ENCODE results near the gene WBP1. TPM values are rescaled to one million over a fixed set of nuclear protein-coding genes. Genes with fewer than 3 reads are reported as not detected.
"Not testable (repeated sequence)": the region's sequence is repeated elsewhere in the genome, so short reads cannot be mapped to it uniquely, and the experiment has no call there.

Gene WBP1
- total RNA-seq, 2 donors from 2014 or later: 43.0 to 57.4 TPM

DNA sequence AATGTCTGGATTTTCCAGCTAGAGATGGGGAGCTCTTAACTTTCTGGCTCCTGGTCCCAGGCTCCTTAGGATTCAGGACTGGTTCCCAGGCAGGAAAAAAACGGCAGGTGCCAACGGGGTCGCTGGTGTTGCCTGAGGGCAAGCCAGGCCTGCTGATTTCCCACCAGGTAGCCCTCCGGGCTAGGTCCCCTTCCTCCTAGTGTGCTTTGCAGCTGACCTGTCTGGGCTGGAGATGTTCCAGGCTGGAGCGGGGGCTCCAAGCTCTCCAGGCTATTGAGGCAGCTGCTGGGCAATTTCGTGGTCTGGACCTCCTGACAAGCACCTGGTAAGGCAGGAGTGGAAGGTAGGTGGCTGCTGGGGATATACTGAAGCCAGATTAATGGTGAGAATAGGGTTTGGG is 16.2 kb downstream of the WBP1 start:
- Histone ChIP-seq H3K27ac (no peak overlapping the region), H3K36me3 (peaks cover 15% of the 10 kb centered on the region), H3K27me3 (no peaks in the 10 kb centered on the region), H3K4me3 (no peak overlapping the region), H3K4me1 (peaks cover 0 to 20% of the 10 kb centered on the region in 2 donors), H3K9me3 (no peaks in the 10 kb centered on the region)
- no peak for TF ChIP-seq CTCF (IDR thresholded peaks at IDR 0.05)
- DNase-seq (ENCODE audit: low spot score): no peak

DNA sequence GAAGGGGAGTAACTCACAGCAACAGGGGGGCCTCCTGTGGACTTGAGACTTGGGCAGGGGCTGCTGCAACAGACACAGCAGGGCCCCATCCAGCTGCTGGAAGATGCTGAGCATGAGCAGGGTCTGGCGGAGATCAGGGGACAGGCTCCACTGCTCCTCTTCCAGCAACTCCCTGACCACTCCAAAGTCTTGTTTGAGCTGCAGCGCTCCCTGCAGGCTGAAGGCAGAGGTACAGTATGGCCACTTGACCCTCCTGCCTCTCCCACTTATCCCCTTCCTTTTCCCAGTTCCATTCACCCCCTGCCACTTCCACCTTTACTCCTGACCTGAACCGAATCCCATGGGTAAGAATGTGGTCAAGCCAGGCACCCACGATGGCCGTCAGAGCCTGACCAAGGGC is 16.7 kb downstream of the WBP1 start:
- peak in 1 of 2 donors; percentile 14 for TF ChIP-seq CTCF (IDR thresholded peaks at IDR 0.05)
- H3K27ac ChIP-seq: no peak overlapping the region
- peaks cover 15% of the 10 kb centered on the region for H3K36me3 ChIP-seq
- H3K4me3 ChIP-seq: no peak overlapping the region
- no peaks in the 10 kb centered on the region for H3K9me3 ChIP-seq
- H3K4me1 ChIP-seq: peaks cover 0 to 20% of the 10 kb centered on the region in 2 donors
- DNase-seq (ENCODE audit: low spot score): no peak
- H3K27me3 ChIP-seq: no peaks in the 10 kb centered on the region

DNA sequence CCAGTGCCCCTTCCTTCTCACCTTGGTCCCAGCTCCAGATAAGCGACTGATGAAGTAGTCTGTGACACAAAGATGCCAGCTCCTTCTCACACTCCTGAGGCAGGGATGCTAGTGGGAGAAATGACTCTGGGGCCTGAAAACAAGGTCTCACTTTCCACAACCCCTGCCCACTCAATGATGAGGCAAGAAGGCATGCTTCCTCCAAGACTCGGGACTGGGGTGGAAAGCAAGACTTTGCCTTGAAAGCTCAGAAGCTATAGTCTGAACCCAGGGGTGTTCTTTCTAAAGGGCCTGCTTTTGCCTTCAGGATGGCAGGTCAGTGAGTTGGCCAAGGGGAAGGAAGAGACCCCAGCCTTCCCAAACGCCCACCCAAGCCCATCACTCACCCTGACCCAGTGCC is 23.2 kb downstream of the WBP1 start:
- DNase-seq (ENCODE audit: low spot score): no peak
- Histone ChIP-seq H3K4me3 (peak overlapping the region; percentile 78 to 83), H3K9me3 (no peaks in the 10 kb centered on the region), H3K27me3 (no peaks in the 10 kb centered on the region), H3K27ac (peak overlapping the region in 1 of 2 donors; percentile 88), H3K4me1 (peaks cover 0 to 31% of the 10 kb centered on the region in 2 donors), H3K36me3 (no peaks in the 10 kb centered on the region)
- TF ChIP-seq CTCF (IDR thresholded peaks at IDR 0.05): no peak

GRCh38 chr2:74481961-74482800 is 23.9 kb downstream of the WBP1 start:
- DNase-seq (ENCODE audit: low spot score): no peak
- peak overlapping the region; percentile 88 to 91 for H3K27ac ChIP-seq
- TF ChIP-seq CTCF (IDR thresholded peaks at IDR 0.05): no peak

DNA sequence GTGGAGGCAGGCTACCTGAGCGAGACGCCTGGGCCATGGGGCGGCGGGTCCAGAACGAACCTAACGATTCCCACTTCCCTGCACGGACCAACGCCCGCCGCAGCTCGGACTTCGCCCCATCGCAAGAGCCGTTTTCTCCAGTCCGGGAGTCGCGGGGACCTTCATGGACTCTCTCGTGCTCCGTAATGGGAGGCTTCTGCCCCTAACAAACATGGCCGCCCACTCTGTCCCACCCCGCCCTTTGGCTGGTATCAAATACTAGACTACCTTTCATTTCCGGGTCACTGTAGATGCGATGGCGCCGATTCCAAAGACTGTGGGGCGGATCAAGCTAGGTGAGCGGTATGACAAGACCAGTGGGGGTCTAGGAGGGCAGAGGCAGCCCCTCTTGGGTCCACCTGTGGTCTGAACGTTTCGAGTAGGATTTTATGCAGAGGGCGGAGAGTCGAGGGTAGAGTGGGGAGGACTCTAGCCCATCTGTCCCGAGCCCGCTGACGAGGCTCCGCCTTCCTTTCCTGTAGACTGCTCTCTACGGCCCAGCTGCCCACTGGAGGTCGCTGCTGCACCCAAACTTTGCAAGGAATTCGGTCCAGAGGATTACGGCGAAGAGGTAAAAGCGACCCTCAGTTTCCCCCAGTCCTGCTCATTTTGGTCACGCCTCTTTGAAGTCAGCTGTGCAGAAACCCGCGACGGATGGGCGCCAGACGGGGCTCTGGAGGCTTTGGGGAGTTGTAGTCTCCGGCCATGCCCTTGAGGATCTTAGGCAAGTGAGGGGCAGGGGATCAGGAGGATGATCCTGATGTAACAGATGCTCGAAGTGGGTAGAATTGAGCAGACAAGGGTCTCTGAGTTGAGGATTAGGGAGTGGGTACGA is 24.8 kb downstream of the WBP1 start, which contains the start of the genes CCDC142 and TTC31:
TSS of gene CCDC142 (minus strand) at position 198 of the 874 bp plus-strand sequence. CDS start at position 37, 161 bp downstream.
TSS of gene TTC31 (plus strand) at position 281 of the 874 bp plus-strand sequence. CDS start at position 296, 15 bp downstream.
- Histone ChIP-seq H3K4me1 (peaks cover 0 to 31% of the 10 kb centered on the region in 2 donors), H3K27ac (peak within 1 kb of the TSS; percentile 88 to 91), H3K4me3 (peak within 1 kb of the TSS; percentile 78 to 83), H3K9me3 (no peaks in the 10 kb centered on the region), H3K36me3 (peaks cover 7% of the 10 kb centered on the region), H3K27me3 (no peaks in the 10 kb centered on the region)
- DNase-seq (ENCODE audit: low spot score): peak; percentile 98
- TF ChIP-seq CTCF (IDR thresholded peaks at IDR 0.05): peak; percentile 71 to 85

More at GRCh38 chr2:74481961-74482800, 23.9 kb downstream of the WBP1 start:
- Histone ChIP-seq H3K27me3 (no peaks in the 10 kb centered on the region), H3K9me3 (no peaks in the 10 kb centered on the region), H3K4me1 (peaks cover 0 to 31% of the 10 kb centered on the region in 2 donors), H3K4me3 (peak overlapping the region; percentile 78 to 83), H3K36me3 (peaks cover 6% of the 10 kb centered on the region)

GRCh38 chr2:74483675-74484164 is 25.5 kb downstream of the WBP1 start:
- H3K4me3 ChIP-seq: peak overlapping the region; percentile 78 to 83
- H3K9me3 ChIP-seq; DNase-seq (ENCODE audit: low spot score); H3K36me3 ChIP-seq; H3K27me3 ChIP-seq: not testable (repeated sequence)
- peak overlapping the region; percentile 88 to 91 for H3K27ac ChIP-seq
- peaks cover 0 to 31% of the 10 kb centered on the region in 2 donors for H3K4me1 ChIP-seq
